Activated T-cell treated with anti-CD3 and anti-CD28 coated beads, Interleukin-2, amount 50 U/mL, for 24 hours (primary cell): Measurements from ENCODE around the gene ELF5.

Experiments
- DNase-seq: peaks from one replicate; pipeline ENCODE4 v3.0.0-alpha.2; 2020
- H3K27ac Mint-ChIP-seq: 2 replicates; pipeline ENCODE4 v1.8.0; 2020; ENCODE audit warnings: mild to moderate bottlenecking, mixed read lengths
- H3K27me3 Mint-ChIP-seq: 2 replicates; pipeline ENCODE4 v1.8.0; 2020; ENCODE audit warnings: mixed read lengths
- H3K36me3 Mint-ChIP-seq: 2 replicates; pipeline ENCODE4 v1.8.0; 2020; ENCODE audit warnings: low read depth, mixed read lengths
- H3K4me1 Mint-ChIP-seq: 2 replicates; pipeline ENCODE4 v1.8.0; 2020; ENCODE audit warnings: low read depth, mixed read lengths
- H3K4me3 Mint-ChIP-seq: 2 replicates; pipeline ENCODE4 v1.8.0; 2020; ENCODE audit warnings: mild to moderate bottlenecking, moderate library complexity, mixed read lengths
- H3K9me3 Mint-ChIP-seq: 2 replicates; pipeline ENCODE4 v1.8.0; 2020; ENCODE audit warnings: mixed read lengths

Gene ELF5

GRCh38 chr11:34492806-34493414 lies 20.7 kb downstream of the ELF5 start:
- H3K4me3 Mint-ChIP-seq = no peak overlapping the region
- no peak for DNase-seq
- H3K27me3 Mint-ChIP-seq = peaks cover 5% of the 10 kb centered on the region
- H3K36me3 Mint-ChIP-seq = no peaks in the 10 kb centered on the region
- no peak overlapping the region for H3K27ac Mint-ChIP-seq
- H3K4me1 Mint-ChIP-seq = no peaks in the 10 kb centered on the region
- H3K9me3 Mint-ChIP-seq = no peaks in the 10 kb centered on the region

GRCh38 chr11:34490304-34490703 lies 23.3 kb downstream of the ELF5 start:
- no peak overlapping the region for H3K4me3 Mint-ChIP-seq
- H3K36me3 Mint-ChIP-seq = no peaks in the 10 kb centered on the region
- no peaks in the 10 kb centered on the region for H3K27me3 Mint-ChIP-seq
- H3K9me3 Mint-ChIP-seq = no peaks in the 10 kb centered on the region
- no peak overlapping the region for H3K27ac Mint-ChIP-seq
- no peak for DNase-seq
- H3K4me1 Mint-ChIP-seq = no peaks in the 10 kb centered on the region

- no peaks in the 10 kb centered on the region for H3K9me3 Mint-ChIP-seq
- no peaks in the 10 kb centered on the region for H3K36me3 Mint-ChIP-seq
- H3K4me3 Mint-ChIP-seq = no peak overlapping the region
- no peak for DNase-seq
- no peaks in the 10 kb centered on the region for H3K4me1 Mint-ChIP-seq
- no peaks in the 10 kb centered on the region for H3K27me3 Mint-ChIP-seq
- H3K27ac Mint-ChIP-seq = no peak overlapping the region
These were observed 24.6 kb downstream of the ELF5 start for GRCh38 chr11:34488855-34489557.

DNA sequence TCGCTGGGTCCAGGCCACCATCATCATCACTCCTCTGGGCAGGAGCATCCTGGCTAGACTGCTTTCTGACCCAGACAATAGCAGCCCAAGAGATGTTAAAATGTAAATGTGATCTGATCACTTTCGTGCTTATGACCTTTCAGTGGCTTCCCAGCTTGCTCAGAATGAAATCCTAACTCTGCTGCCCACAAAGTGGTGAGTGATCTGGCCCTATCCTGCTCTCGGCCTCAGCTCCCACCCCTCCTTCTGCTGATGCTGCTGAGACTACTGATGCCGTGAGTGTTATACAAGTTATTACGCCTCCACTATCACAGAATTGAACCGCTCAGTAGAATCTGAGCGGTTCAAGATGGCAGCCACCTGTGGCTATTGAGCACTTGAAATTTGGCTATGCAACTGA lies 26.2 kb downstream of the ELF5 start:
- no peaks in the 10 kb centered on the region for H3K27me3 Mint-ChIP-seq
- H3K4me1 Mint-ChIP-seq = no peaks in the 10 kb centered on the region
- no peak overlapping the region for H3K4me3 Mint-ChIP-seq
- H3K9me3 Mint-ChIP-seq = no peaks in the 10 kb centered on the region
- DNase-seq = no peak
- no peak overlapping the region for H3K27ac Mint-ChIP-seq
- H3K36me3 Mint-ChIP-seq = no peaks in the 10 kb centered on the region

- H3K27ac Mint-ChIP-seq = no peak overlapping the region
- no peak for DNase-seq
- no peaks in the 10 kb centered on the region for H3K9me3 Mint-ChIP-seq
- H3K4me3 Mint-ChIP-seq = no peak overlapping the region
- no peaks in the 10 kb centered on the region for H3K27me3 Mint-ChIP-seq
- no peaks in the 10 kb centered on the region for H3K4me1 Mint-ChIP-seq
- no peaks in the 10 kb centered on the region for H3K36me3 Mint-ChIP-seq
These were observed 30.3 kb downstream of the ELF5 start for GRCh38 chr11:34483106-34483874.

- H3K27me3 Mint-ChIP-seq = no peaks in the 10 kb centered on the region
- H3K4me1 Mint-ChIP-seq = no peaks in the 10 kb centered on the region
- H3K36me3 Mint-ChIP-seq = no peaks in the 10 kb centered on the region
- no peak overlapping the region for H3K4me3 Mint-ChIP-seq
- no peak overlapping the region for H3K27ac Mint-ChIP-seq
- H3K9me3 Mint-ChIP-seq = no peaks in the 10 kb centered on the region
- no peak for DNase-seq
These were observed 32.3 kb downstream of the ELF5 start for GRCh38 chr11:34481307-34481706.

- no peaks in the 10 kb centered on the region for H3K4me1 Mint-ChIP-seq
- no peak for DNase-seq
- H3K36me3 Mint-ChIP-seq = no peaks in the 10 kb centered on the region
These were observed 33.3 kb downstream of the ELF5 start for GRCh38 chr11:34480314-34480713.

DNA sequence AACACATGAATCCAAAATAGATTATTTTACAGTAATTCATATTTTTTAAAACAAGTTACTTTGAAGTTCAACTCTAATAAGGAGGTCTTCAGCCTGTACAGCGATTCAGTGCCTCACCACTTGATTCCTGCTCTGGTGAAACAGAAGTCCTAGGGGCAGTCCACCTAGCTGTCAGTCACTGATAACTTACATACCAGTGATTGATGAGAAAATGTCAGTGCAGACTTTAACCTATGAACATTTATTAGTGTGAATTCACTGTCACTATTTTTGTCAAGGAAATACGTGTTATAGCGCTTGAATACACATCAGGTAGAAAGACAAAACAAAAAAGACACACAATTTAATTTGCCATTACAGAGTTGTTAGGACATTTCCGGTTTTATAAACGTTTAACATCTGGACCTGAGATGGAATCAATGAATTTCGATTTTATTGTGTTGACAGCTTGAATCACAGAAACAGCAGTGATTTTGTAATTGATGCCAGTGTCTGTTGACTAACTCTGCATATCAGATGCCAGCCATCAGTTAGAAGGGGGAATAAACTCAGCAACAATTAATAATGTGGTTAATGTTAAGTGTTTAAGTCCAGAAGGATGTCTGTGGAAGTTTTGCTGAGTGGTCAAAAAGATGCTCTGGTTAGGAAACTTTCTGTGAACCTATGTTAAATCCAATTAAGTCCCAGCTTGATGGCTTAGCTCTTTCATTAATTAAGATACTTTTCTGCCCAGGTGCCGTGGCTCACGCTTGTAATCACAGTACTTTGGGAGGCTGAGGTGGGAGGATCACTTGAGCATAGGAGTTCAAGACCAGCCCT lies 34.5 kb downstream of the ELF5 start:
- Mint-ChIP-seq H3K36me3 (no peaks in the 10 kb centered on the region), H3K27me3 (no peaks in the 10 kb centered on the region), H3K4me1 (no peaks in the 10 kb centered on the region), H3K9me3 (no peaks in the 10 kb centered on the region), H3K4me3 (no peak overlapping the region), H3K27ac (no peak overlapping the region)
- no peak for DNase-seq

More at GRCh38 chr11:34480314-34480713, 33.3 kb downstream of the ELF5 start:
- Mint-ChIP-seq H3K27me3 (no peaks in the 10 kb centered on the region), H3K9me3 (no peaks in the 10 kb centered on the region), H3K27ac (no peak overlapping the region), H3K4me3 (no peak overlapping the region)

GRCh38 chr11:34476849-34477248 lies 36.7 kb downstream of the ELF5 start:
- Mint-ChIP-seq H3K27ac (no peak overlapping the region), H3K9me3 (no peaks in the 10 kb centered on the region), H3K4me1 (no peaks in the 10 kb centered on the region), H3K4me3 (no peak overlapping the region), H3K27me3 (no peaks in the 10 kb centered on the region), H3K36me3 (peaks cover 16% of the 10 kb centered on the region)
- DNase-seq = no peak

GRCh38 chr11:34475656-34476055 lies 37.9 kb downstream of the ELF5 start:
- Mint-ChIP-seq H3K4me3 (no peak overlapping the region), H3K36me3 (peaks cover 25% of the 10 kb centered on the region), H3K9me3 (no peaks in the 10 kb centered on the region), H3K27me3 (no peaks in the 10 kb centered on the region), H3K27ac (no peak overlapping the region), H3K4me1 (no peaks in the 10 kb centered on the region)
- DNase-seq = no peak

DNA sequence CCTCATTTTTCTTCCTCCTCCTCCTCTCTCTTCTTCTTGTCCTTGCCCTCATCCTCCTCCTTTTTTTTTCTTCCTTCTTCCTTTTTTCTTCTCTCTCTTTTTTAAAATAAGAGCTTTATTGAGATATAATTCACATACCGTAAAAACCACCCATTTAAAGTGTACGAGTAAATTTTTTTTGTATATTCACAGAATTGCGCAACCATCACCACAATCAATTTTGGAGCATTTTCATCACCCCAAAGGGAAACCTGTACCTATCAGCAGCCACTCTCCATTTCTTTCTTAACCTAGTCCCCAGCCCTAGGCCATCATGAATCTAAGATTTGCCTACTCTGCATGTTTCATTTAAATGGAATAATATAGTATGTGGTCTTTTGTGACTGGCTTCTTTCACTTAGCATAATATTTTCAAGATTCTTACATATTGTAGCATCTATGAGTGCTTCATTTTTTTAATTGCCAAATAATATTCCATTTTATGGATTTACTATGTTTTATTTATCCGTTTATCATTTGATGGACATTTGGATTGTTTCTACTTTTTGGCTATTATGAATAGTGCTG lies 39.9 kb downstream of the ELF5 start:
- Mint-ChIP-seq H3K4me3 (no peak overlapping the region), H3K27me3 (no peaks in the 10 kb centered on the region), H3K4me1 (no peaks in the 10 kb centered on the region), H3K9me3 (no peaks in the 10 kb centered on the region), H3K27ac (no peak overlapping the region), H3K36me3 (peaks cover 40% of the 10 kb centered on the region)
- DNase-seq = no peak

GRCh38 chr11:34468209-34468841 lies 45.3 kb downstream of the ELF5 start:
- Mint-ChIP-seq H3K27ac (no peak overlapping the region), H3K36me3 (peaks cover 82% of the 10 kb centered on the region), H3K4me3 (no peak overlapping the region), H3K4me1 (peaks cover 6% of the 10 kb centered on the region), H3K27me3 (no peaks in the 10 kb centered on the region), H3K9me3 (peaks cover 14% of the 10 kb centered on the region)
- DNase-seq = peak; percentile 46

DNA sequence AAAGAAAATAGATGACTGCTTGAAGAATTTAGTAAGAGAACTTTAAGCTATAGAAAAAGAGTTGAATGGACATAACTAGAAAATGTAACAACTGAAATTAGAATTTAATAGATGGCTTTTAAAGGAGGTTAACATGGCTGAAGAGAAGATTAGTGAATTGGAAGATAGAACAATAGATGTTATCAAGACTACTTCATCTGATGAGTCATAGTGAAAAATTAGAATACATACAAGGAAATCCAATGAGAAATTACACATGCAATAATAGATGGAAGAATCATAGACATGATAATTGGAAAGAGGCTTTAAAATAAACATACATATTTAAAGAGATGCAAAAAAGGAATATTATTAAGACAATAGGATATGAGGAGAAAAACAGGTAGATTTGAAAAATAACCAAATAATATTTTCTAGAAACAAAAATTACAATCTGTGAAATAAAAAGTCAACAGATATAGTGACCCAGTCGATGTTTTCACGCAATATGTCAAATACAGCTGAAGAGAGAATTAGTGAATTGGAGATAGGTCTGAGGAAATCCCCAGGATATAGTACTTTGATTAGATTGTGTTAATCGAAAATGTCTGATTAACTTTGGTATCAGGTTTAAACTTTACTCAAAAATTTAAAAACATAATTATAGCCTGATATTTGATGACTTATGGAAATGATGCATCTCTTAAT lies 46.6 kb downstream of the ELF5 start:
- no peak for DNase-seq
- H3K27me3 Mint-ChIP-seq = no peaks in the 10 kb centered on the region
- H3K4me1 Mint-ChIP-seq = peaks cover 6% of the 10 kb centered on the region
- H3K4me3 Mint-ChIP-seq = no peak overlapping the region
- peaks cover 83% of the 10 kb centered on the region for H3K36me3 Mint-ChIP-seq
- peaks cover 14% of the 10 kb centered on the region for H3K9me3 Mint-ChIP-seq
- no peak overlapping the region for H3K27ac Mint-ChIP-seq
